ENCODE data around the gene TBC1D21.

TBC1D21 gene

DNA sequence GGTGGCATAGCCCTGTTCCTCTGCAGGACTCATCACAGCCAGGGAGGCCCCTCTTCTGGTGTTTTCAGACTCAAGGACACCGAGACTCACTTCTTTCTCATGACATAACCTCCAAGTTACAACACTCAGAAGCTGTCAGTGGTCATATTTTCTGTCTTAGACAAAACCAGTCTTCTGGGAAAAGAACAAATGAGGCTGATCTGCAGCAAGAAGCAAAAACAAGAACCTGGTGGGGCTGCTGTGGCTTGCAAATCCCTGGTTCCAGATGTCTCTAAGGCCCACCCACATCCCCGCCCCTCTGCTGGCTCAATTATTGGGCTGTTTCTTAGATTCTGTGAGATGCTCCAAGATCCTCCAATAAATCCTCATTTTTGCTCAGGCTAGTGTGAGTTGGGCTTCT, 36.3 kb downstream of the TBC1D21 start:
- no peak for DNase-seq

DNA sequence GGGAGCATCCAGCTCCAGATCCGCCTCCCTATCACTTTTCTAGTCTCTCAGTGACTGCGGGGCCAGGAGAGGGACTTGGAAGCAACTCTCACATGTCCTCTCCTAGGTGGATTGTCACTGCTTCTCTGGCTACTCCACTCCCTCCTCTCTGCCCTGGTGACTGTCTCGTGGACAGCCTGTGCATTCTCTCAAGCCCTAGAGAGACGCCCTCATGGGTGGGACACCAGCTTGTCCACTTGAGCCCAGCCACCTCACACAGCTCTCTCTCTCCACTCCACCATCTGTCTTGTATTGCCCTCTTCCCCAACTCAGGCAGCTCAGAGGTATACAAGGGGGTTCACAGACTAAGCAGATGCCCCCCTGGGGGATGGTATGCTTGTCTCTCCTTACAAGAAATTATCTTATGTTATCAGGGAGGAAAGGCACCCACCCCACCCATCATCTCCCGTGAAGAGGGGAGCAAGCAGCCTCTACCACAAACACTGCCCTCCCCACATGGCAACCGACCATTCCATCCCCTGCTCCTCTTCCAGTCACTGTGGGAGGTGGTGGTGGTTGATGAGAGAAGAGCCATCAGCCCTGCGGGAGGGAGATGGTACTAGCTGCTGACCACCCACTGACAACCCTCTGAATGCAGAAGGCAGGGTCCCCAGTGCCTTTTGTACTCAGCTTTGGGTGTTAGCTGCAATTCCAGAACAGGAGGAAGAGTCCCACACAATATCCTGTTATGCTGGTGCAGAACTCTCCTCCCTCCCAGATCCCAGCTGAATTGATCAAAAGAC, 37.3 kb downstream of the TBC1D21 start:
- DNase-seq = no peak

- DNase-seq = no peak
These were observed 38.7 kb downstream of the TBC1D21 start for GRCh38 chr15:73912030-73912596.

DNA sequence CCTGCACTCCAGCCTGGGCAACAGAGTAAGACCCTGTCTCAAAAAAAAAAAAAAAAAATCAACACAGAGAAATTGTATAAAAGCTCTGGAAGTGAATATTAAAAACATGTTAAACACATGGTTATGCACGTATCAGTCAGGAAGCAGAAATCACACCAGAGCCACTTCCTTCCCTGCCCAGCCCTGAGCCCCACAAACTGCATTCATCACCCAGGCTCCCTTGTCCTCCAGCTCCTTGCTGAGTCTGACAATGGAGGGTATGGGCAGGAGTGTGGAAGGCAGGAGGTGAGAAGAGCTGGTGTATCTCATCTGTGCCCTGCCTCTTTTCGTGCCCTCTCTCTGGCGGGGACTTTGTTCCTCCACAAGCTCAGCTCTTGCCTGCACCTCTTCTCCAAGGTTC, 40.8 kb downstream of the TBC1D21 start:
- no peak for DNase-seq

DNA sequence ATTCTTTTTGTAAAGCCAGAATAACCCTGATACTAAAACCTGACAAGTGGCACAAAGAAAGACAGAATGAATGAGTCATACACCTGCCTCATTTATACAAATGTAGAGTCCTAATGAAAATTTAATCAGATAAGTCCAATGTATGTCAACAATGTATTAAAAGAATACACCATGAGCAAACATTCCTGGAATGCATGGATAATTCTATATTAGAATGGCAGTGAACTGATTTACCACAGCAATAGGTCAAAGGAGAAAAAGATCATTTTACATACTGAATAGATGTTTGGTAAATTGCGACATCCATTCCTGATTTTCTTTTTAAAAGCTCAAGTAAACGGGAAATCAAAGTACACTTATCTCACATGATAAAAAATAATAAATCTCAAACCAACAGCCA, 41.7 kb downstream of the TBC1D21 start:
- DNase-seq = no peak

- DNase-seq = no peak
These were observed 45.4 kb downstream of the TBC1D21 start for GRCh38 chr15:73918784-73919183.

DNA sequence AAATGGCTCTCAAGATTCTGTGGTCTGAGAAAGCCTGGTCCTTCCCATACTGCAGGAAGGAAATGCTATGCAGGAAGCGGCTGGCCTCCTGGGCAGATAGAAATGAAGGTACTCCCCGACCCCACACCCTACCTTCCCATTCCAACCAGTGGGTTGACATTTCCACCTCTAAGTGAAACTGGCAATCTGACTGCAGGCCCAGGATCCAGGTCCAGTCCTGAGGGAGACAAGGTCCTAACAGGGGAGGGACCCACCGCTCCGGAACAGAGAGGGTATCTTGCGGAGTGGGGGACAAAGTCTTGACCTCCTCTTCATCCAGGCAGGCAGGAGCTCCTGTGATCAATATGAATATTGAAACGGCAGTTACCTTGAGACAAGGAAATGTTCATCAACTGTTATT, 46.3 kb downstream of the TBC1D21 start:
- DNase-seq = no peak

DNA sequence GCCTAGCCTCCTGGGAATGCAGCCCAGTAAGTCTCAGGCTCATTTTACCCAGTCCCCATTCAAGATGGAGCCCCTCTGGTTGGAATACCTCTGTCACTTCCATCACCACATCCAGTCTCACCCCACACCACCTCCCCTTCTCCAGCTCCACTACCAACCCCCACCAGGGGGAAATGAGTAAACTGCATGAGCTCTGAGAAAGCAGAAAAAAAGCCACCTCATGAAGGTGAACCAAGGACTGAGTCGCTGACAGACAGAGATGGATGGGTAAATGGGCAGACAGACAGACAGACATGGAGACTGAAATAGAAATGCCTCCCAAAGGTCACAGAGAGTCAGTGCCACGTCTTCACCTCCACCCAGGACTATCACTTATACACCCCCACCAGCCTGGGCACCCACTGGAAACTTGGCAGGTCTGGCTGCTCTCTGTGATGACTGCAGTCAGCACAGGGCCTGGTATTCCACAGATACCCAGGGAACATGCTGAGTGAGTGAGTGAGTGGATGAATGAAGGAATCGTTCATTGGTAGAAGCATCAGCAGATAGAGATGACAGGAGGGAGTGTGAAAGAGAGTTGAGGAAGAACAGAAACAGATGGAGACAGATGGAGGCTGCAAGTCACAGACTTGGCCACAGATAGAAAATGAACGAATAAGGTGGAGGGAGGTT, 48.0 kb downstream of the TBC1D21 start:
- DNase-seq = no peak

DNA sequence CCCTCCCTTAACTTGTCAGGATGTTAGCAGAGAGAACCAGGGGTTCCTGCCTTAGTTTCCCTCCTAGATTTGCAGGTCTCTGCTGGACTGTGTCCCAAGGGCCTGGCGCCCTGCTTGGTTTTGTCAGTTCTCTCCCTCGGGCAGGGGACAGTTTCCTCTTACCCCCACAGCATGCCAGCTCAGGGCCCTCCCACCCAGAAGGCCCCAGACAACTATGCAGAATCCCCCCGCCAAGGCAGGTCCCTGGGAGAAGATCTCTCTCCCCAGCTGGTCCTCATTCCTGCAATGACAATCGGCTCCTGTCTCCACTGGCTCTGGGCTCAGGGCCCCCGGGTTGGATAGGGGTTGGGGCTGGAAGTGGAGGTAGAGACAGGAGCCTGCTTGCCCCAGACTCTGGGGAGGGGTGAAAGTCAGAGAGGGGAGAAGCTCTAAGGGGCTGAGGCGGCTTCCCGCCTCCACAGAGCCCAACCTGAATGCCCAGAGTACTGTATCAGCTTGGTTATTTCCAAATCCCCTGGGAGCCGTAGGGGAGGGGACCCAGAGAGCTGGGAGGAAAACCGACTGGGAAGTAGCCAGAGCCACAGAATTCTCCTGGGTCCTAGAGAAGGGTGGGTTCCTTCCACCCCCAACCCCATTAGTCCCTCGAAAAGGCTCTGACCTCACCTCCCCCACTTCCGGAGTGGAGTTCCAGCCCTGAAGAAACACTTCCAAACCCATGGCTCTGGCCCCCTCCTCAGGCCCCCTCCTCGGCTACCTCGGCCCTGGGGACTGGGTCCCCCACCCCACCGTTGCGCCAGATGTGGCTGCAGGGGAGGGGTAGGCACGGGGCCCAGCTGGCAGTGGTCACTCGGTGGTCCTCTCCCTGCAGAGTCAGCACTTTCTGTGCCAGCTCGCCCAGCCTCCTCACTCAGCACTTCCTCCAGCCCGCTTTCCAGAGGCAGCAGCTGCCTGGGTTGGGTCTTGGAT, 49.1 kb downstream of the TBC1D21 start:
- DNase-seq = no peak

DNA sequence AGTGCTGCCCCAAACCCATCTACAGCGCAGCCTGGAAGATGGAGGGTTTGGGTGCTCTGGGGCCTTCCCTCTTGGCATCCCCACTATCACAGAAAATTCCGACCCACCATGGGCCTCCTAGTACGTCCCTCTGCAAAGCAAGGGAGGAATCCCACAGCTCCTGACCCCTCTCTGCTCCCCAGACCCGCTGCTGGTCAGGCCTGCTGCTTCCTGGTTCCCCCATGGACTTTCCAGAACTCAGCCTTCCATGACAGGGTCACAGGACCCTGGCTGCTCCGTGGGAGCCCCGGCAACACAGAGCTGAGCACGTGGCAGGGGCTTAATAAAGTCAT, 49.8 kb downstream of the TBC1D21 start:
- DNase-seq = no peak

GRCh38 chr15:73923488-73924164, 50.3 kb downstream of the TBC1D21 start:
- no peak for DNase-seq

- no peak for DNase-seq
These were observed 51.0 kb downstream of the TBC1D21 start for GRCh38 chr15:73924171-73924921.

- no peak for DNase-seq
These were observed 52.5 kb downstream of the TBC1D21 start for GRCh38 chr15:73925848-73926218.

GRCh38 chr15:73926219-73927002, 53.0 kb downstream of the TBC1D21 start, which contains the start of gene LOXL1:
LOXL1 (plus strand) TSS chr15:73926462; CDS start chr15:73926784, 322 bp downstream.
- no peak for DNase-seq

GRCh38 chr15:73927003-73927475, 53.7 kb downstream of the TBC1D21 start:
- no peak for DNase-seq

GRCh38 chr15:73927476-73928240, 54.3 kb downstream of the TBC1D21 start:
- no peak for DNase-seq

GRCh38 chr15:73928241-73928579, 54.8 kb downstream of the TBC1D21 start:
- no peak for DNase-seq

GRCh38 chr15:73928971-73929627, 55.7 kb downstream of the TBC1D21 start:
- DNase-seq = no peak

DNA sequence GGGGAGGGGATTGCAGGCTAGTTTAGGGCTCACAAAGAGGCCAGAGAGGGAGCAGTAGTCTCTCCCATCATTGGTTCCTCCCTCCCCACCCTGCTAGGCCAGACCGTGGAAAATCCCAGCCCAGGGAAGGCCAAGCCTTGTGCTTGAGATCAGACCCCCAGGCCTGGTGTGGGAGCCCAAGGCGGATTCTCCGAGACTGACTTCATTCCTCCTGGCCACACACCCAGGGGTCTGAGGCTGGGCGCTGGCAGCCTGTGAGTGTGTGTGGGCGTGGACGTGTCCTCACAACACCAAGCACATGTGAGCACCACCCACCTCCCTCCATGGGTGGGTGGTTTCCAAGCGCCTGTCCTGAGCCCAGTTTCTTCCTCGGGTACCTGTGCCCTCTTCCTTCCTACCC, 57.0 kb downstream of the TBC1D21 start:
- no peak for DNase-seq

Measured in NCI-H2029 treated with DMSO at 0.1 percent for 48 hours (cell line).